Ishikawa (cell line): ENCODE measurements around the gene RAPGEF6.

ENCODE experiments used
- CEBPB ChIP-seq: IDR thresholded peaks from 2 replicates; pipeline ENCODE4 v1.6.1; 2012
- CREB1 ChIP-seq: IDR thresholded peaks from 2 replicates; pipeline ENCODE4 v1.6.1; 2012; ENCODE audit warnings: low read depth
- EGR1 ChIP-seq: IDR thresholded peaks from 2 replicates; pipeline ENCODE4 v1.6.1; 2012
- EP300 ChIP-seq: IDR thresholded peaks from 2 replicates; pipeline ENCODE4 v1.6.1; 2012; ENCODE audit warnings: borderline replicate concordance
- FOXM1 ChIP-seq: IDR thresholded peaks from 2 replicates; pipeline ENCODE4 v1.6.1; 2012; ENCODE audit warnings: low read depth, borderline replicate concordance
- NFIC ChIP-seq: IDR thresholded peaks from 2 replicates; pipeline ENCODE4 v1.6.1; 2012
- RAD21 ChIP-seq: IDR thresholded peaks from 2 replicates; pipeline ENCODE4 v1.6.1; 2012; ENCODE audit warnings: low read depth
- TAF1 ChIP-seq: IDR thresholded peaks from 2 replicates; pipeline ENCODE4 v1.6.1; 2012; ENCODE audit warnings: low read depth, mild to moderate bottlenecking
- TCF12 ChIP-seq: IDR thresholded peaks from 2 replicates; pipeline ENCODE4 v1.6.1; 2012; ENCODE audit warnings: low read depth
- TEAD4 ChIP-seq: IDR thresholded peaks from 2 replicates; pipeline ENCODE4 v1.6.1; 2012
- YY1 ChIP-seq: IDR thresholded peaks from 2 replicates; pipeline ENCODE4 v1.6.1; 2012; ENCODE audit warnings: low read depth
- ZBTB7A ChIP-seq: IDR thresholded peaks from 2 replicates; pipeline ENCODE4 v1.6.1; 2012; ENCODE audit warnings: low read depth
- TF ChIP-seq, protein P1 (sequence below): IDR thresholded peaks from 2 replicates; pipeline ENCODE4 v1.6.1; 2012
- TF ChIP-seq, protein P2 (sequence below): IDR thresholded peaks from 2 replicates; pipeline ENCODE4 v1.6.1; 2012
- TF ChIP-seq, protein P3 (sequence below): IDR thresholded peaks from 2 replicates; pipeline ENCODE4 v1.6.1; 2012; ENCODE audit warnings: low read depth, mild to moderate bottlenecking

RAPGEF6 gene

DNA sequence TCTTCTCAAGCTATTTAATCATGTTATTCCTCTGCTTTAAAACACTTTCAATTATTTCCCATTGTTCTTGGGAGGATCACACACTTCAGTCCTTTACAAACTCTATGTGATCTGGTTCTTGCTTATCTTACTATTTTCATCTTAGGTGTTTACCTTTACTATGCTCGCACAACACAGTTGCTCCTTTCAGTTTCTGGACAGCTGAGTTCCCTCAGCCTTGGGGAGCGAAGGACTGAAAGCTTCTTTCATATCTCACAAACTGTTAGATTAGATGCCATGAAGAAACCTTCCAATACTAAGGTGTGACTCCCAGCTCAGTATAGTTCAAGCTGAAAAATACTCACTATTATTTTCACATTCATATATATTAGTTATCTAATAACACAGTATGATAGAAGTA lies 253.3 kb downstream of the RAPGEF6 start:
- TF ChIP-seq, protein P1, sequence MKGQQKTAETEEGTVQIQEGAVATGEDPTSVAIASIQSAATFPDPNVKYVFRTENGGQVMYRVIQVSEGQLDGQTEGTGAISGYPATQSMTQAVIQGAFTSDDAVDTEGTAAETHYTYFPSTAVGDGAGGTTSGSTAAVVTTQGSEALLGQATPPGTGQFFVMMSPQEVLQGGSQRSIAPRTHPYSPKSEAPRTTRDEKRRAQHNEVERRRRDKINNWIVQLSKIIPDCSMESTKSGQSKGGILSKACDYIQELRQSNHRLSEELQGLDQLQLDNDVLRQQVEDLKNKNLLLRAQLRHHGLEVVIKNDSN, result no peak
- TF ChIP-seq CEBPB (no peak), ZBTB7A (no peak), NFIC (no peak), EP300 (no peak), TCF12 (no peak), TAF1 (no peak), TEAD4 (no peak)
- TF ChIP-seq, protein P2, sequence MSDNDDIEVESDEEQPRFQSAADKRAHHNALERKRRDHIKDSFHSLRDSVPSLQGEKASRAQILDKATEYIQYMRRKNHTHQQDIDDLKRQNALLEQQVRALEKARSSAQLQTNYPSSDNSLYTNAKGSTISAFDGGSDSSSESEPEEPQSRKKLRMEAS, result no peak

DNA sequence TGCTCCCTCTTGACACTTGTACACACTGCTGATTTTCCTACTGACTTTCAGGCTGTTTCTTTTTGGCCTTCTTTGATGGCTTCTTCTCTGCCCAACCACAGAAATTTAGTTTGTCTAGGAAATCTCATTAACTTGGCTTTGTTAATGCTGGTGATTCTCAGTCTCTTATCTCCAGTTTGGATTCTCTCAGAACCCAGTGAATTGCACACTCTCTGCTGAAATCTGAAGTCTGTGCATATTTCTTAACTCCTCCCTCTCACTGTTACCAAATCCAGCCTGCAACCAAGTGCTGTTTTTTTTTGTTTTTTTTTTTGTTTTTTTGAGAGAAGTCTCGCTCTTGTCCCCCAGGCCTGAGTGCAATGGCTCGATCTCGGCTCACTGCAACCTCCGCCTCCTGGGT lies 254.0 kb downstream of the RAPGEF6 start:
- TF ChIP-seq RAD21 (no peak), YY1 (no peak), FOXM1 (no peak), NFIC (no peak), EP300 (no peak), TCF12 (no peak), CEBPB (no peak), EGR1 (no peak), TAF1 (no peak), TEAD4 (no peak), CREB1 (no peak), ZBTB7A (no peak)
- TF ChIP-seq, protein P3, sequence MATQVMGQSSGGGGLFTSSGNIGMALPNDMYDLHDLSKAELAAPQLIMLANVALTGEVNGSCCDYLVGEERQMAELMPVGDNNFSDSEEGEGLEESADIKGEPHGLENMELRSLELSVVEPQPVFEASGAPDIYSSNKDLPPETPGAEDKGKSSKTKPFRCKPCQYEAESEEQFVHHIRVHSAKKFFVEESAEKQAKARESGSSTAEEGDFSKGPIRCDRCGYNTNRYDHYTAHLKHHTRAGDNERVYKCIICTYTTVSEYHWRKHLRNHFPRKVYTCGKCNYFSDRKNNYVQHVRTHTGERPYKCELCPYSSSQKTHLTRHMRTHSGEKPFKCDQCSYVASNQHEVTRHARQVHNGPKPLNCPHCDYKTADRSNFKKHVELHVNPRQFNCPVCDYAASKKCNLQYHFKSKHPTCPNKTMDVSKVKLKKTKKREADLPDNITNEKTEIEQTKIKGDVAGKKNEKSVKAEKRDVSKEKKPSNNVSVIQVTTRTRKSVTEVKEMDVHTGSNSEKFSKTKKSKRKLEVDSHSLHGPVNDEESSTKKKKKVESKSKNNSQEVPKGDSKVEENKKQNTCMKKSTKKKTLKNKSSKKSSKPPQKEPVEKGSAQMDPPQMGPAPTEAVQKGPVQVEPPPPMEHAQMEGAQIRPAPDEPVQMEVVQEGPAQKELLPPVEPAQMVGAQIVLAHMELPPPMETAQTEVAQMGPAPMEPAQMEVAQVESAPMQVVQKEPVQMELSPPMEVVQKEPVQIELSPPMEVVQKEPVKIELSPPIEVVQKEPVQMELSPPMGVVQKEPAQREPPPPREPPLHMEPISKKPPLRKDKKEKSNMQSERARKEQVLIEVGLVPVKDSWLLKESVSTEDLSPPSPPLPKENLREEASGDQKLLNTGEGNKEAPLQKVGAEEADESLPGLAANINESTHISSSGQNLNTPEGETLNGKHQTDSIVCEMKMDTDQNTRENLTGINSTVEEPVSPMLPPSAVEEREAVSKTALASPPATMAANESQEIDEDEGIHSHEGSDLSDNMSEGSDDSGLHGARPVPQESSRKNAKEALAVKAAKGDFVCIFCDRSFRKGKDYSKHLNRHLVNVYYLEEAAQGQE, result no peak
- TF ChIP-seq, protein P2, result no peak
- TF ChIP-seq, protein P1, result no peak

DNA sequence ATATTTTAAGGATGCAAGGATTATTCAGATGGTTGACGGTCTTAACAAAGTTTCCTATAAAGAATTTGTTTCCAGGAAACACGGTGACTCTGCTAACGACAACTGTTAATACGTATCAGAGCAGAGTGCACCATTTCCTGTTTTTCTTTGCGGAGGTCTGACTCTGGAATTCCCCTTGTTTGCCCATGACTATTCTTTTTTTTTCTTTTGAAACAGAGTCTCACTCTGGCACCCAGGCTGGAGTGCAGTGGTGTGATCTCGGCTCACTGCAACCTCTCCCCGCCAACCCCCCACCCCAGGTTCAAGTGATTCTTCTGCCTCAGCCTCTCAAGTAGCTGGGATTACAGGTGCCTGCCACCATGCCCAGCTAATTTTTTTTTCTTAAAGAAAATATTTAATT lies 255.3 kb downstream of the RAPGEF6 start:
- TF ChIP-seq TAF1 (no peak), EGR1 (no peak), CEBPB (no peak), NFIC (no peak), TCF12 (no peak), CREB1 (no peak), FOXM1 (no peak)

DNA sequence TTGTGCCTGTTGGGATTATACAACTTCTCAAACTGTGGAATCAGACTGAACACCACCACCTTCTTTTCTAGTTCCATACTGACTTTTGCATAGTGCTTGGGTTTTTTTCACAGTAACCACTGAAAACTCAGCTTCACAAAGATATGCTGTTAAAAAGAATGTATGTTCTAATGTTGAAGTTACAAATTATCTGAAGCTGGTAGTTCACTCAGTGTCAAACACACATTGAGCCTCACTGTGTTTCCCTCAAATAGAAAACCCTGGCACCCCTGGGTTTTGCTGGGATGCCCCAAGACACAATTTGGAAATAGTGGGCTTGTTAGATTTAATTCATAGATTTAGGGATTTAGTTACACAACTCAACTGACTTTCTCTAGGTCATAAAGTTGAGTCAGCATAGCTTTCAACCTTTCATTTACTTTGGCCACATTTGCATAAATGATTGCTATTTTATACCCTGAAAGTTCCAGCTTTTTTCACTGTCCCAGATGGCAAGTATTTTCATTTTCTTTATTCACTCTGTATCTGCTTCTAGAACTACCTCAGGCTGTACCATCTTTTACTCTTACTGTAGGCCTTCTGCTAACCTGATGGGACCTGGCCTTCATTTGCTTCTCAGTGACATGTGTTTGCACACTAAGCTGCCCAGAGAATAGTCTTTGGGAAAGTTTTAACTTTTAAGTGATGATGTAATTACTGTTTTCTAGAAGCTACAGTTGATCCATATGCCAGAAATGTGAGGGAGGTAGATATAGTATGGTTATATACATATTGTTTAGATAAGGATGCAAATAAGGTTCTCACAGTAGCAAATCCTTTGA lies 256.1 kb downstream of the RAPGEF6 start:
- TF ChIP-seq TEAD4, result no peak

DNA sequence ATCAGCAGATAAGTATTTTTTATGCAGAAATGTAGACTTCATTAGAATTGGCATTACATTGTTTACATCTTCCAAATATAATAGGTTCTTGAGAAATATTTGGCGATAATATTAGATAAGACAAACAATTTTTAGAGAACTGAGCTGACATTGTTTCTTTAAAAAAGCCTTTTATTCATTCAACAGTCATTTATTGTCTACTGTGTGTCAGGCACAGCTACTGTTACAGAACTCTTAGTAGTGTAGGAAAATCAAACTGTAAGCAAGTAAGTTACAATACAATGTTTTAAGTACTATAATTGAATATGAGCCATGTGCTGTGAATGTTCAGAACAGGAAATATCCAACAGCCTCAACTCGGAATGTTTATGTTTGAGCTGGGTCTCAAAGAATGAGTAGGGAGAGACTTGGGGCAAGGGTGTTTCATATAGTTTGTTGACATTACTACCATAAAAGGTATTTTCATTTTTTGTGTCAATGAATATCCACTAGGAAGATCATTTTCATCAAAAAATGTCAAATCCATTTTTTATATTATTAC lies 257.2 kb downstream of the RAPGEF6 start:
- TF ChIP-seq CEBPB (no peak), FOXM1 (no peak), NFIC (no peak), EGR1 (no peak), TCF12 (no peak), RAD21 (no peak), TEAD4 (no peak), CREB1 (no peak), ZBTB7A (no peak), TAF1 (no peak), YY1 (no peak), EP300 (no peak)
- TF ChIP-seq, protein P2, result no peak
- TF ChIP-seq, protein P3, result no peak
- TF ChIP-seq, protein P1, result no peak
